ENCODE data around the gene NIFK.
"Not testable (repeated sequence)": the region's sequence is repeated elsewhere in the genome, so short reads cannot be mapped to it uniquely, and the experiment has no call there.

The NIFK gene

GRCh38 chr2:121736462-121737336 is at the start of gene NIFK:
Gene NIFK (minus strand): TSS chr2:121736875. CDS start chr2:121736850, 25 bp downstream.
- peak; percentile 98 for DNase-seq

DNA sequence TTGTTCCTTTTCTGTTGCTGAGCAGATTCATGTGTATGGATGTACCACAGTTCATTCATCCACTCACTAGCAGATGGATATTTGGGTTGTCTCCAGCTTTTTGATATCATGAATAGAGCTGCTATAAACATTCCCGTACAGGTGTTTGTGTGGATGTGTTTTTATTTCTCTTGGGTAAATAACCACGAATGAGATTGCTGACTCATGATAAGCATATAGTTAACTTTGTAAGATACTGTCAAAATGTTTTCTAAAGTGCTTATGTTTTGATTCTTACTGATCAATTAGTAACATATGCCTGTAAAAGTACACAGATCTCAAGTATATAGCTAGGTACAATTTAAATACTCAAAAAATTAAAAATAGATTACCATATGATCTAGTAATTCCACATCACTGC is 46.5 kb upstream of the NIFK start:
- DNase-seq = no peak

DNA sequence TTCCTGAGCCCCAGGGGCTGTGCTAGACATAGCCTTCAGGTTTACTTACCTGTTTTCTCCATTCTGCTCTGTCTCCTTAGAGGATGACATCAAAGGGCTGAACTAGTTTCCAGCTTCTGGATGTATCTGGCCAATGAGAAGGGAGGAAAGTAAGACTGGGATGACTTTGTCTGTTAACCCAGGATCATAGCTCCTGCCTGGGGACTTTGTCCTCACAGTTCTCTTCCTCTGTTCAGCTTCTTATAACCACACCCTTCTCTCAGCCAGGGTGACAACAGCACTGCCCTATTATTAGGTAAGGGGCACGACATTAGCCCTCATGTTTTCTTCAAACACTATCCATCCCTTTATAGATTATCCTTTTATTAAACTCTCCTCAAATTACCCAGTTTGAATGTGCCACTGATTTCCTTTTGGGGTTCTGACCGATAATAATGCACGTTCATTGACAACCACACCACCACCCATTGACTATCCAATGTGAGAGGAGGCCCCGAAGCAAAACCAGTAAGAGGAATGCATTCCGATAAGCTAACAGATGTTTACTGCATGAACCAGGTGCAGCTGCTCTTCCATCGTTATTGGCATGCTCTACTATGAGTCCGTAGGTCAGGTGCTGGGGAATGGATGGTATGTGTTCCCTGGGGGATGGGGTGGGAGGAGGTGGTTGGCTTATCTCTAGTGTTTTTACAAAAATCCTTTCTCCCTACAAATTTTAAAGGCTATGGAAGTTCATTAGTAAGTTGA is 42.2 kb upstream of the NIFK start:
- DNase-seq = no peak

GRCh38 chr2:121777699-121778058 is 41.0 kb upstream of the NIFK start:
- DNase-seq = no peak

- no peak for DNase-seq
These were observed 40.4 kb upstream of the NIFK start for GRCh38 chr2:121776885-121777698.

DNA sequence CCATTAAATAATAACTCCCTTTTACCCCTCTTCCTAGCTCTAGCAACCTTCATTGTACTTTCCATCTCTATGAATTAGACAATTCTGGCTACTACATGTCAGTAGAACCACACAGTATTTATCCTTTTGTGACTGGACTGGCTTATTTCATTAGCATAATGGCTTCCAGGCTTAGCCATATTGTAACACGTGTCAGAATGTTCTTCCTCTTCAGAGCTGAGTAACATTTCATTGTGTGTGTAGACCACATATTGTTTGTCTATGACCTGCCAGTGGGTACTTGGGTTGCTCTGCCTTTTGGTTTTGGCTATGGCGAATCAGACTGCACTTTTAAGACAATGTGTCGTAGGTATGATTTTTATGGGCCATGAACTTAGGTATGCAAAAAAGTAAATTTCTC is 39.7 kb upstream of the NIFK start:
- DNase-seq = no peak

DNA sequence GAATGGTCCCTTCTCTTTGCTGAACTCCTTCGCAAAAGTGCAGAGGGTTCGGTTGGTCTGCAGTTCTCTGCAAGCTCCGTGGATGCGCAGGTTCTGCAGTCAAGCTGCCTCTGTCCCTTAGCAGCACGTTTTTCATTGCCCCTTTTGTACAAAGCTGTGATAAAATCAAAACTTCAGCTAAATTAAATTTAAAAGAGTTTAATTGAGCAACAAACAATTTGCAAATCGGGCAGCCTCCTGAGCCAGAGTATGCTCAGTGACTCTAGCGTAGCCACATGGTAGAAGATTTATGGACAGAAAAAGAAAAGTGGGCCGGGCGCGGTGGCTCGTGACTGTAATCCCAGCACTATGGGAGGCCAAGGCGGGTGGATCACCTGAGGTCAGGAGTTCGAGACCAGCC is 37.6 kb upstream of the NIFK start:
- no peak for DNase-seq

- no peak for DNase-seq
These were observed 35.5 kb upstream of the NIFK start for GRCh38 chr2:121771976-121772742.

DNA sequence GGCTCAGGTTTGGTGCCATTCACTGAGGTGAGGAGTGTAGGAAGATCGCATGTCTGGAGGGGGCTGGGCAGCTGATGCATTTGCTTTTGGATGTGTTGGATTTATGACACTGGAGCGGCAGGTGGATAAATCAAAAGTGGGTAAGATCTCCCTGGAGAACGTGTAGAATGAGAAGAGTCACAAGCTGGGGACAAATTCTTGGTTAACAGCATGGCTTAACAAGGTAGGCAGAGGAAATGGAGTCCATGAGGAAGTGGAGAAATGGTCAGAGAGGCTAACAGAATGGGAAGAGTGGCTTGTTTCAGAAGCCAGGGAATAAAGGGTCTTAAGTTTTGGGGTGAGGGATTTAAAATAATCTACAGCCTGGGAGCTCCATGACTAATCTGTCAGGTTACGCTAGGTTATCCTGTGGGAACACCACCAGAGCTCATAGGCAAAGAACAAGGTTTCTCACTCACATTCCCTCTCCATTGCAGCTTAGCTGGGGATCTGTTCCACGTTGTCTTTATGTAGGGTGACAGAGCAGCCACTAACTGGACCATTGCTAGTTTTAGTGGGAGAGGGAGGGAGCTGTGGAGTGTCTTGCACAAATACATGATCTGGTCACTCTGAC is 31.6 kb upstream of the NIFK start:
- no peak for DNase-seq

DNA sequence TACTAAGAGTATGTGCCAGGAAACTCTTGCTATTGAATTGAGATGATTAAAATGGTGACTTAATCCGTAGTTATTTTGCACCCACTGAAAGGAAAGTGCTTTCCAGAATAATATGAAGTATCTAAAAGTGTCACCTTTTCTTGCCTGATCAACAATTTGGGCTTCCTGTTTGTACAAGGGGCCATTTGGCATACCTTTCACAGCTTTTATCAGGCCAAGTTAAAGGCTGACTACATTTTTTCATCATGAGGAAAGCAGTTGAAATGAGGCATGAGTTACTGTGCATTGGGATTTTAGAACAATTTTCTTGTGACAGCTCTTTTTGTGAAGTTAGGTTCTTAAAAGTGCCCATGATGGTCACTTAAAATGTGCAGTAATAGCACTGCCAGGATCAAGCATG is 29.9 kb upstream of the NIFK start:
- no peak for DNase-seq

DNA sequence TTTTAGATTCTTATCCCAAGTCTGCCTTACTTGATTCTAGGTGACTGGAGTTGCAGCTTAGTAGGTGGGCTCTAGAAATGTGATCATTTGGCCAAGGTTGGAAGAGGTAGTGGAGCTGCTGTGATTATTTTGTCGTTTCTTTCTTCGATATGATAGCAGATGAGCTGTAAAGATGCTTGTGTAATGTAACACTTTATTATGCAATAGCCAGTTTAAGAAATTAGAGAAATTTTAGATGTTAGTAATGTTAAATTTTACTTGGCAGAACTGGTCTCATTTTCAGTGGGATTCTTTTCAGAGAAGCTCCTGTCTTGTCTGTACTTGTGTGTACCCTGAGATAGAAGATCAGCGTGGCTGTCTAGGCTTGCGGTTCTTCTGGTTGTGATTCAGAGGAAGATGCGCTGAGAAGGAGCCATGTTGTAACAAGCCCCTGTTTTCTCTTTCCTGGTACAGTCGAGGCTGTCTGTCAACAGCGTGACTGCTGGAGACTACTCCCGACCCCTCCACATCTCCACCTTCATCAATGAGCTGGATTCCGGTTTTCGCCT is 28.1 kb upstream of the NIFK start:
- no peak for DNase-seq

- peak; percentile 99 for DNase-seq
These were observed 18.8 kb upstream of the NIFK start, which contains the start of gene TSN for GRCh38 chr2:121755237-121756111. Gene TSN (plus strand): TSS chr2:121755651. CDS start chr2:121755780, 129 bp downstream.

GRCh38 chr2:121754851-121755236 is 18.2 kb upstream of the NIFK start:
- DNase-seq = no peak

- peak; percentile 54 for DNase-seq
These were observed 11.5 kb upstream of the NIFK start for GRCh38 chr2:121748202-121748601.

DNA sequence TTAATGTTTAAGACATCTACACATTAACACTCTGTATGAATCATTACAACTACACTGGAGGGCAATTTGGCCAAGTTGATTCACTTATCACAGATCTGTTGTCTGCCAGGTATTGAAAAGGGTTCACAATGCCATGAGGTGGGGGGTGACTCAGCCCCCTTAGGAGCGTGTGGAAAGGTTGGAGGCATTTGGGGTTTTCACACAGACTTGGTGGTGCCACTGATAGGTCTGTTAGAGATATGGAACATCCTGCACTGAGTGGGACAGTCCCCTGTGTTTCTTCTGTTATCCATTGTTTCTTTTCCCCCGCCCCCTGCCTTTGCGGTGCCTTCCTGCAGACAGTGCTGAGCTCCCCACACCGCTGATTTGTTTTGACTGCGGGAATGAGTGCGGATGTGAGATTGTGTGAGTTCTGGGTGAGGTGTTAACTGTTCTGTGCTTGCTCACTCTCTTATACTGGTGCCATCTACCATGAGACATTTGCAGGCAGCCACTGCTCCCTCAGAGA is 9.4 kb upstream of the NIFK start:
- no peak for DNase-seq

- DNase-seq = no peak
These were observed 4.8 kb upstream of the NIFK start for GRCh38 chr2:121741450-121741849.

GRCh38 chr2:121740973-121741372 is 4.3 kb upstream of the NIFK start:
- no peak for DNase-seq

- DNase-seq = no peak
These were observed 574 bp downstream of the NIFK start for GRCh38 chr2:121736140-121736461.

GRCh38 chr2:121735518-121736074 is 1.1 kb downstream of the NIFK start:
- peak; percentile 51 for DNase-seq

DNA sequence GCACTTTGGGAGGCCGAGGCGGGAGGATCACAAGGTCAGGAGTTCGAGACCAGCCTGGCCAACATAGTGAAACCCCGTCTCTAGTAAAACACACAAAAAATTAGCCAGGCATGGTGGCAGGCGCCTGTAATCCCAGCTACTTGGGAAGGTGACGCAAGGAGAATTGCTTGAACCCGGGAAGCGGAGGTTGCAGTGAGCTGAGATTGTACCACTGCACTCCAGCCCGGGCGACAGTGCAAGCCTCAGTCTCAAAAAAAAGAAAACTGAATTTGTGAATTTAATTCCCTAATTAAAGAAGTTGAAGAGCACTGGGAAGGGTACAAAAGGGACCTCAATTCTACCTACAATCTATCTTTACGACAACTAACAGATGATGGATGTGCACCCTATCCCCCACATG is 2.1 kb downstream of the NIFK start:
- not testable (repeated sequence) for DNase-seq

All from RPMI8226 (cell line).